Putamen (tissue), 1 donor: ENCODE results near the gene ERC2.
"Not testable (repeated sequence)": the region's sequence is repeated elsewhere in the genome, so short reads cannot be mapped to it uniquely, and the experiment has no call there.

Source experiments
- DNase-seq: peaks from one replicate; pipeline ENCODE4 v3.0.0-alpha.2; 2016; ENCODE audit warnings: low spot score

ERC2 gene

DNA sequence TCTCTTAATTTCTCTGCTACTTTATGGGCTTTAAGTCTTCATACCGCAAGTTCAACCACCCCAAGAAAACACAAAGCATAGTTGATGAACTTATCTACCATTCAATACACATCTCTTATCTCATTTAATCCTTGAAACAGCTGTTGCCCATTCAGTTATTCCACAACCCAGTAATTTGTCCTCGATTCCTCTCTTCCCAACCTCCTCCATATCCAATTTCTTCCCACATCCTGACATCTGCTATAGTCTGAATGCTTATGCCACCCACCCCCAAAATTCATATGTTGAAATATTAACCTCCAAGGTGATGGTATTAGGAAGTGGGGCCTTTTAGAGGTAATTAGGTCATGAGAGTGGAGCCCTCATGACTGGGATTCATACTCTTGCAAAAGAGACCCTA lies 345.4 kb downstream of the ERC2 start:
- DNase-seq: no peak

- DNase-seq: no peak
Measured at GRCh38 chr3:56121716-56122115, 346.6 kb downstream of the ERC2 start.

GRCh38 chr3:56119575-56120349 lies 348.5 kb downstream of the ERC2 start:
- no peak for DNase-seq

DNA sequence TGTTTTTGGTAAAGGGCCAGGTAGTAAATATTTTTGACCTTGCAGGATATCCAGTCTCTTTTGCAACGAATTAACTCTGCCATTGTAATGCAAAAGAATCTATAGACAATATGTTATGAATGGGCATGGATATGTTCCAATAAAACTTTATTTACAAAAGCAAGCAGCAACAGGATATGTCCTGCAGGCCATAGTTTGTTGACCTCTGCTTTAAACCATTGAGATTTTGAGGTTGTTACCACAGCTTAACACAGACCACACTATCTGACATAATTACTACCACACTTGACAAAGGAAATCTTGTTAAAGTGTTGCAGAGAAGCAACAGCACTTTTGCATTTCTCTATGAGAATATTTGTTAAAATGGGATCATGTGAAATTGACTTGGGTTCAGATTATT lies 349.3 kb downstream of the ERC2 start:
- DNase-seq: no peak

GRCh38 chr3:56115698-56116097 lies 352.6 kb downstream of the ERC2 start:
- DNase-seq: no peak

GRCh38 chr3:56115199-56115598 lies 353.1 kb downstream of the ERC2 start:
- no peak for DNase-seq

GRCh38 chr3:56113908-56114307 lies 354.4 kb downstream of the ERC2 start:
- DNase-seq: no peak

GRCh38 chr3:56113231-56113630 lies 355.0 kb downstream of the ERC2 start:
- DNase-seq: no peak

- DNase-seq: no peak
Measured at GRCh38 chr3:56111606-56112304, 356.5 kb downstream of the ERC2 start.

DNA sequence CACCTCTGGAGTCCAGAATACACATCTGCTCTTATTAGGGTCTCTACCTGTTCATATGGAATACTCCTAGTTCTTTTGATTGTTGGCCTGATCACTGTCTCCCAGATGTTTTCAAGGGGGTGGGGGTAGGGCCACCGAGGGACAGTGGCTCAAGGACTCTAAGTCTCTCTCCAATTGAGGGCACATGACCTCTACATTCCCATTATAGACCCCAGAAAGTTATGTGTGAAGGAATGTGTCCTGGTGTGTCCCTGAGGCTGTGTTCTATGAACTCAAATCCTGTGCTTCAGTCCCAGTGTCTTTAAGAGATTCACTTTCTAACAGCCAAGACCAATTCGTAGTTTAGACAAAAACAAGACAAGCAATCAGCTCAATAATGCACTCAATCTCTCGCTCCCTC lies 357.4 kb downstream of the ERC2 start:
- no peak for DNase-seq

- DNase-seq: no peak
Measured at GRCh38 chr3:56107157-56107556, 361.1 kb downstream of the ERC2 start.

DNA sequence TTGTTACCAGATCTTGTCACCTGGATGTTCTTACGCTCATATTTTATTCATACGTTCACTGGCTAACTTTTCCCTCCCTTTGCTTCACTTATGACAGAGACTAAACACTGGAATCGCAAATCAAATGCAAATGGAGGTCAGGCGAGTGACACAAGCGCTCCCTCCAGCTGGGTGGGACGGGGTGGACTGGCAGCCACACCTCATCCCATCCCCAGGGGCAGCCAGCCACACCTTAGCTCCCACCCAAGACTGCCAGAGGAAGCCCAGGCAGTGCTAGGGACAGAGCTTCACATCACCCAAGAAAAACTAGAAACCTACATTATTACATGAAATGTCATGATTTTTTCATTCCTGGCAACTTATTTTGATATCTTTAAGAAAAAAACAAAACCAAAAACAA lies 366.2 kb downstream of the ERC2 start:
- no peak for DNase-seq

GRCh38 chr3:56101576-56101975 lies 366.7 kb downstream of the ERC2 start:
- no peak for DNase-seq

DNA sequence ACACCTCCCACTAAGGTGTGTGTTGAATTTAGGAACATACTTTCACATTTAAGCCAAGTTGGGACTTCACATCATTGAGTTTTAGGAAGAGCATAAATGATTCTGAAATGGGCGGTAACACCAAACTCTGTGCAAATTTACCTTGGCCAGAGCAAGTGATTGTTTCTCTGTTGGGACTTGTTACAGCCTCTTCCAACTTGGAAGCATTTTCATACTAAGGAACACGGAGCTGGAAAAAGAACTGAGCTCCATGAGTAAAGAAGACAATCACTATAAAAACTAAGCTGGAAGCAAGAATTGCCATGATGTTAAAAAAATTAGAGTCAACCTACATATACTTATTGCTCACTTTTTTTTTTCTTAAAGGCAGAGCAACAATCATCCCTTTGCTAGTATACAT lies 371.3 kb downstream of the ERC2 start:
- DNase-seq: no peak

DNA sequence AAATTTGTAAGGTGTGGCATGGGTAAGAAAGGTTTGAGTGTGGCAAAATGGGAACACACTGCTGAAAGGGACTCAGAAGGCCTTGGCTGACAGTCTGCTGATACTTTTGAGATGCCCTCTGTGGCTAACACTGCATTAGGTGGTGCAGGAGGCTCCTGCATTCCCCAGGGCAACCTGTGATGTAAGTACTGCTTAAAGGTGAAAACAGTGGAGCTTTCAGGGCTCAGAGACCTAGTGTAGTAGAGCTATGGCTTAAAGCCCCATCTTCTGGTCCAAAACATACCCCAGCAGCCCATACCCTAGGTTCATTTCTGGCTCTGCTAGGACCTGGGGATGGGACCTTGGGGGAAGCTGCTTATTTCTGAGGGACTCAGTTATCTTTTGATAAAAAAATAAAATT lies 374.1 kb downstream of the ERC2 start:
- DNase-seq: no peak

DNA sequence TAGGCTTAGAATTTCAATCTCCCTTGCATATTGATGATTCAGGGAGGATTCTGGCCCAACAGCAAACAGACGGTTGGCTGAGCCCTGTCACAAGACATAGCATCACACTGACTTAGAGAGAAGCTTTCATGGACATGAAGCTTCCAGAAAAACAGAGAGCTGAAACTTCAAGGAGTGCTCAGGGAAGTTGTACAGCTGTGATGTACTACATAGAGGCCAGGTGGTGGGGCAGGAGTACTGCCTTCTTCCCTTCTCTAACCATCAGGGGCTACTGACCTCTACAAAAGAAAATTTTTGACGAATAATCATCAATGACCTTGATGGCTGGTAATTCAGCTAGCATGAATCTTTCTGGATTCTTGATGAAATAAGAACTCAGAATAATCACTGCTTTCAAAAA lies 378.5 kb downstream of the ERC2 start:
- no peak for DNase-seq

- no peak for DNase-seq
Measured at GRCh38 chr3:56087451-56088053, 380.7 kb downstream of the ERC2 start.

DNA sequence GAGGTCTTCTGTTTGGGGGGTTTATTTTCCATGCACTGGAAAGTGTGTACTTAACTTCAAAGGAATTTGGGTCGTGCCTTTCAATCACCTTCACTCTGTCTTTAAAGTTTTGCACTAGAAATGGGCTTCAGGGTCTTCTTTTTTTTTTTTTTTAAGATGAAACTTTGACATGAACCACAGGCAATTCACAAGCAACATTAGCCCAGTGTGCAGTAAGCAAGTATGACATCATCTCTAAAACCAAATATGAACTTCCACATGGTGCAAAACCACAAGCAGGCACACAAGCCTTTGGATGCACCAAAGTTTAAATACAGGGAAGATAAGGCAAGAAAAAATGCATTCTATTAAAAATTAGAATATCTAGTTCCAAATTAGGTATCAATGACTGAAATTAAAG lies 381.9 kb downstream of the ERC2 start:
- no peak for DNase-seq

DNA sequence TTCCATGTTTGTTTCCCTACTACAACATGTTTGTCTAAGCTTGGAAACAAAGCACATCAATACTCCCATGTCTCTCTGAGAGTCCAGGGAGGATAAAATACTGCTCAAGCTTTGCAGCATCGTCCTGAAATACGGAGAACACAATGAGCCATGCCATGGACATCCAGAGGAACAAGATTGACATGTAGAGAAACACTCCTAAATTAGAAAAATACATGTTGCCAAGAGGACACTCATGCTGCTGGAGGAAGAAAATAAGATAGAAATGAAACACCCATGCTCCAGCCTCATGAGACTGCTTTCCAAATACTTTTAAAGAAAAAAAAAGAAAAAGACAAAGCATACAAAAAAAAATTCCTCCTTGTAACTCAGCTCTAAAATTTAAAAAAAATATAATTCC lies 387.0 kb downstream of the ERC2 start:
- no peak for DNase-seq

DNA sequence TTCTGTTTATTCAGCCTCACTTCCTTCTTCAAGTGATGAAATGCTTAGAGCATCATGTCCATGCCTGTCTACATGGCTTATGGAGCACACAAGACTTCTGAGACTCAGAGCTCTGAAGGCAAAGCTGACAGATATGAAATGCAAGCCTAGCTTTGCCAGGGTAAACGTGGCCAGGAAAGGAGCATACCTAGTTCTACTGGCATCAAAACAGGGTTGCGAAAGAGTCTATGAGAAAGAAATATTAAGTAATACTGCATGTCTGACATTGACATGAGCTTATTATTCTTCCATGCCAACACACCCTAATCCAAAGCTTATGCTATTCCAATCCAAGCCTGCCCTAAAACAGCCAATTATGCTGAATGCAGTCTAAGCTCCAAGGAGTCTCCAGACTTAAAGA lies 391.5 kb downstream of the ERC2 start:
- DNase-seq: no peak

GRCh38 chr3:56075089-56075488 lies 393.2 kb downstream of the ERC2 start:
- DNase-seq: no peak

- DNase-seq: no peak
Measured at GRCh38 chr3:56069766-56070165, 398.5 kb downstream of the ERC2 start.

GRCh38 chr3:56066405-56066804 lies 401.9 kb downstream of the ERC2 start:
- not testable (repeated sequence) for DNase-seq
